ENCODE data around the gene PPM1A.

Gene PPM1A

GRCh38 chr14:60294411-60295069, 45.5 kb downstream of the PPM1A start:
- Histone ChIP-seq H3K36me3 (ENCODE audit: control insufficient read depth, insufficient read depth, low read length) (no peaks in the 10 kb centered on the region), H3K9me3 (ENCODE audit: control insufficient read depth, insufficient read depth, low read length) (no peaks in the 10 kb centered on the region), H3K27ac (ENCODE audit: low read length) (no peak overlapping the region), H3K27me3 (ENCODE audit: control insufficient read depth, insufficient read depth, low read length) (no peaks in the 10 kb centered on the region), H3K4me1 (ENCODE audit: control insufficient read depth, insufficient read depth, low read length) (no peaks in the 10 kb centered on the region), H3K4me3 (ENCODE audit: low read length) (no peak overlapping the region)
- WGBS (ENCODE audit: insufficient coverage, insufficient read length) = no CpG with 5 or more reads among the region's 3 CpGs
- no peak for DNase-seq (ENCODE audit: low read depth, low spot score)

- Histone ChIP-seq H3K4me3 (ENCODE audit: low read length) (no peak overlapping the region), H3K9me3 (ENCODE audit: control insufficient read depth, insufficient read depth, low read length) (no peaks in the 10 kb centered on the region), H3K27ac (ENCODE audit: low read length) (no peak overlapping the region), H3K27me3 (ENCODE audit: control insufficient read depth, insufficient read depth, low read length) (no peaks in the 10 kb centered on the region), H3K4me1 (ENCODE audit: control insufficient read depth, insufficient read depth, low read length) (no peaks in the 10 kb centered on the region; the same call in 1 of the 2 replicates), H3K36me3 (ENCODE audit: control insufficient read depth, insufficient read depth, low read length) (no peaks in the 10 kb centered on the region)
- no peak for DNase-seq (ENCODE audit: low read depth, low spot score)
Measured at GRCh38 chr14:60300019-60300418, 51.0 kb downstream of the PPM1A start.

- no CpG with 5 or more reads among the region's 5 CpGs for WGBS (ENCODE audit: insufficient coverage, insufficient read length)
- Histone ChIP-seq H3K9me3 (ENCODE audit: control insufficient read depth, insufficient read depth, low read length) (no peaks in the 10 kb centered on the region), H3K4me3 (ENCODE audit: low read length) (no peak overlapping the region), H3K27ac (ENCODE audit: low read length) (no peak overlapping the region), H3K27me3 (ENCODE audit: control insufficient read depth, insufficient read depth, low read length) (no peaks in the 10 kb centered on the region), H3K4me1 (ENCODE audit: control insufficient read depth, insufficient read depth, low read length) (no peaks in the 10 kb centered on the region; the same call in 1 of the 2 replicates), H3K36me3 (ENCODE audit: control insufficient read depth, insufficient read depth, low read length) (no peaks in the 10 kb centered on the region)
- DNase-seq (ENCODE audit: low read depth, low spot score) = no peak
Measured at GRCh38 chr14:60301685-60302084, 52.7 kb downstream of the PPM1A start.

DNA sequence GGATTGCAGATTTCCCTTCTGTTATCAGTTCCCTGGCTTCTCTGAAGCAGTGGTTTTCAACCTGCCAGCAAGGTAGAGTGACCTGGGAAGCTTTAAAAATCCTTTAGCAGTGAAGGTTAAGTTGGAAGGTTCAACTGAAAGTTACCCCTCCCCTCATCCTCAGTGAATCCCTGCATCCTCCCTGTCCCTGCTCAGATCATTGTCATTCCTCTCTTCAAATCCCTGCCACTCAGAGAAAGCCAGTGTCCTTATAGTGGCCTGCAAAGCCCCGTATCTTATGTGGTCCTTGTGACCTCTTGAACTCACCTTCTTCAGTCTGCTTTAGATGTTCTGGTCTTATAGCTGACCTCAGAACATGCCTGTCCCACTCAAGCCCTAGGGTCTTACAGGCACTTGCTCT, 53.6 kb downstream of the PPM1A start:
- no peaks in the 10 kb centered on the region; the same call in 1 of the 2 replicates for H3K4me1 ChIP-seq (ENCODE audit: control insufficient read depth, insufficient read depth, low read length)
- no peaks in the 10 kb centered on the region for H3K36me3 ChIP-seq (ENCODE audit: control insufficient read depth, insufficient read depth, low read length)
- H3K27me3 ChIP-seq (ENCODE audit: control insufficient read depth, insufficient read depth, low read length) = no peaks in the 10 kb centered on the region
- no peak overlapping the region for H3K4me3 ChIP-seq (ENCODE audit: low read length)
- no peak for DNase-seq (ENCODE audit: low read depth, low spot score)
- H3K27ac ChIP-seq (ENCODE audit: low read length) = no peak overlapping the region
- WGBS (ENCODE audit: insufficient coverage, insufficient read length) = no CpG with 5 or more reads among the region's 1 CpG
- H3K9me3 ChIP-seq (ENCODE audit: control insufficient read depth, insufficient read depth, low read length) = no peaks in the 10 kb centered on the region

GRCh38 chr14:60303745-60304144, 54.7 kb downstream of the PPM1A start:
- Histone ChIP-seq H3K27me3 (ENCODE audit: control insufficient read depth, insufficient read depth, low read length) (no peaks in the 10 kb centered on the region), H3K36me3 (ENCODE audit: control insufficient read depth, insufficient read depth, low read length) (no peaks in the 10 kb centered on the region), H3K4me3 (ENCODE audit: low read length) (no peak overlapping the region), H3K4me1 (ENCODE audit: control insufficient read depth, insufficient read depth, low read length) (no peaks in the 10 kb centered on the region; the same call in 1 of the 2 replicates), H3K9me3 (ENCODE audit: control insufficient read depth, insufficient read depth, low read length) (no peaks in the 10 kb centered on the region), H3K27ac (ENCODE audit: low read length) (no peak overlapping the region)
- DNase-seq (ENCODE audit: low read depth, low spot score) = no peak
- WGBS (ENCODE audit: insufficient coverage, insufficient read length) = no CpG with 5 or more reads among the region's 7 CpGs

DNA sequence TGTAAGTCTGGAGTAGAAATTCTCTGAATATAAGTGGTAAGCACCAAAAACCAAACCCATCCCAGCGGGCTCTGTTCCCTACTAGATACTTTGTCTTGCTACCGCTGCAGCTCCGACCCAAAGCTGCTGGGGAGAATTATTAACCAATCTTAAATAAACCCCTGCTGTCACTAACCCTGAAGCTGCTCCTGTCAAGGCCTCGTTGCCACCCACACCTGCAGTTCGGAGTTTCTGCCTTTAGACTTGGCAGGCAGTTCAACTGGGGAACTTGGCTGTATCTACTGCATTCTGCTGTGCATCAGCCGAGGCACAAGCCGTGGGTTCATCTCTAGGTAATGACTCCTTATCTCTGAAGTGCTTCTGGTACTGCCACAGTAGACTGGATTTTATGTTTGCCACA, 55.5 kb downstream of the PPM1A start:
- Histone ChIP-seq H3K27ac (ENCODE audit: low read length) (no peak overlapping the region), H3K4me3 (ENCODE audit: low read length) (no peak overlapping the region), H3K27me3 (ENCODE audit: control insufficient read depth, insufficient read depth, low read length) (no peaks in the 10 kb centered on the region), H3K9me3 (ENCODE audit: control insufficient read depth, insufficient read depth, low read length) (no peaks in the 10 kb centered on the region), H3K4me1 (ENCODE audit: control insufficient read depth, insufficient read depth, low read length) (no peaks in the 10 kb centered on the region; the same call in 1 of the 2 replicates), H3K36me3 (ENCODE audit: control insufficient read depth, insufficient read depth, low read length) (no peaks in the 10 kb centered on the region)
- WGBS (ENCODE audit: insufficient coverage, insufficient read length) = no CpG with 5 or more reads among the region's 7 CpGs
- DNase-seq (ENCODE audit: low read depth, low spot score) = no peak

DNA sequence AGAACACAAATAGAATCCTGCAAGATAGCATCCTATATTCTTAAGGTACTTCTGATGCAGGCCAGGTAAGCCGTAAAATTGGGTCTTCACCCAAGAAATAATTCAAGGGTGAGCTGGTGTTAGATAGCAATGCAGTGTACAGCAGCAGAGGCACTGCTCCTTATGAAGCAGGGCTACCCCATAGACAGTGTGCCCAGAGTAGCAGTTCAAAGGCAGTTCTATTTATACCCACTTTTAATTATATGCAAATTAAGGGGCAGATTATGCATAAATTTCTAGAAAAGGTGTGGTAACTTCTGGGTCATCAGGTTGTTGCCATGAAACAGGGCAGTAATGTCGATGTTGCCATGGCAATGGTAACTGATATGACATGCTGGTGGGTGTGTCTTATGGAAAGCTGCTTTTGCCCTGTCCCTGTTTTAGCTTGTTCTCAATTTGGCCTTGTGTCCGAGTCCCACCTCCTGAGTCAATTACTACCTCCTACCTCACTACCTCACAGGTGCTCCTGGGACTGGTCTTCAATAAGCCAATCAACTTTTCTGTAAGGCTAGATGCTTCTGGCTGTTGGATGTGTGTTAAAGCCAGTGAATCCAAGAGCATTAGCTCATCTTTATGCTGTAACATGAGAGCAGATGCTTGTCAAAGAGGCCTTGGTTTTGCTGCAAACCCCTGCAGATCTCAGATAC, 61.0 kb downstream of the PPM1A start:
- Histone ChIP-seq H3K4me1 (ENCODE audit: control insufficient read depth, insufficient read depth, low read length) (no peaks in the 10 kb centered on the region), H3K4me3 (ENCODE audit: low read length) (no peak overlapping the region), H3K27ac (ENCODE audit: low read length) (no peak overlapping the region), H3K36me3 (ENCODE audit: control insufficient read depth, insufficient read depth, low read length) (no peaks in the 10 kb centered on the region), H3K27me3 (ENCODE audit: control insufficient read depth, insufficient read depth, low read length) (no peaks in the 10 kb centered on the region), H3K9me3 (ENCODE audit: control insufficient read depth, insufficient read depth, low read length) (no peaks in the 10 kb centered on the region)
- no CpG with 5 or more reads among the region's 3 CpGs for WGBS (ENCODE audit: insufficient coverage, insufficient read length)
- no peak for DNase-seq (ENCODE audit: low read depth, low spot score)

DNA sequence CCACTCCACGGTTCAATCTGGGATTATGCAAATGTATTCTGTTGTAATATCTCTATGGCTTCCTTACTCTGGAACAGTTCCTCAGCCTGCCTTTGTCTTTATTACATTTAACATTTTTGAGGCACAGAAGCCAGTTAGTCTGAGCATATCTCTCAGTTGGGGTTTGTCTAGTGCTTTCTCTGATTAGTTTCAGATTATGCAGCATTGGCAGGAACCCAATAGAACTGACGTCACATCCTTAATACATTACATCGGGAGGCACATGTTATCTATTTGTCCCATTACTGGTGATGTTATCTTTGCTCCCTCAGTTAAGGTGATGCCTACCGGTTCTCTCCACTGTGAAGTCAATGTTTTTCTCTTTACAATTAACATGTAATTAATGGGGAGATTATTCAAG, 62.4 kb downstream of the PPM1A start:
- H3K9me3 ChIP-seq (ENCODE audit: control insufficient read depth, insufficient read depth, low read length) = no peaks in the 10 kb centered on the region
- WGBS (ENCODE audit: insufficient coverage, insufficient read length) = no CpG with 5 or more reads among the region's 4 CpGs

DNA sequence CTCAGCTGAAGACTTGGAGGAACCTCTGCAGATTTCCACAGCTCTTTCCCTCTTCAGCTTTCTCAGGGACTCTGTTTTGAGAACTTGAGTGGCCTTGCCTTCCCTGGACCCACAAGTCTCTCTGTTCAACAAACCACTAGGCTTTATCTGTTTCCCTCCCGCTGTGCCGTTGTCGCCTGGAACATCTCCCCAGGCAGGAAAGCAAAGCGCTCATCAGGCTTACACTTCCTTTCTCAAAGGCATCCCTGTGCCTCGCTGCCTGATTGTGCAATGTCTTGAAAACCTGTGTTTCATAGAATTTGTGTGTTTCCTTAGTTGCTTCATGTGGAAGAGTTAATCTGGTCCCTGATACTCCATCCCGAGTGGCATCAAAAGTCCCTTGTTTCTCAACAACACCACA, 64.1 kb downstream of the PPM1A start:
- DNase-seq (ENCODE audit: low read depth, low spot score) = no peak
- H3K4me1 ChIP-seq (ENCODE audit: control insufficient read depth, insufficient read depth, low read length) = peaks cover 9% of the 10 kb centered on the region
- no peaks in the 10 kb centered on the region for H3K36me3 ChIP-seq (ENCODE audit: control insufficient read depth, insufficient read depth, low read length)
- H3K4me3 ChIP-seq (ENCODE audit: low read length) = no peak overlapping the region
- H3K9me3 ChIP-seq (ENCODE audit: control insufficient read depth, insufficient read depth, low read length) = no peaks in the 10 kb centered on the region
- no peak overlapping the region for H3K27ac ChIP-seq (ENCODE audit: low read length)
- WGBS (ENCODE audit: insufficient coverage, insufficient read length) = no CpG with 5 or more reads among the region's 6 CpGs
- no peaks in the 10 kb centered on the region for H3K27me3 ChIP-seq (ENCODE audit: control insufficient read depth, insufficient read depth, low read length)

More for the DNA sequence above, 62.4 kb downstream of the PPM1A start:
- Histone ChIP-seq H3K27ac (ENCODE audit: low read length) (no peak overlapping the region), H3K4me1 (ENCODE audit: control insufficient read depth, insufficient read depth, low read length) (peaks cover 8% of the 10 kb centered on the region), H3K4me3 (ENCODE audit: low read length) (no peak overlapping the region), H3K36me3 (ENCODE audit: control insufficient read depth, insufficient read depth, low read length) (no peaks in the 10 kb centered on the region), H3K27me3 (ENCODE audit: control insufficient read depth, insufficient read depth, low read length) (no peaks in the 10 kb centered on the region)
- no peak for DNase-seq (ENCODE audit: low read depth, low spot score)

- no peak overlapping the region for H3K27ac ChIP-seq (ENCODE audit: low read length)
- no peak overlapping the region for H3K4me3 ChIP-seq (ENCODE audit: low read length)
- no CpG with 5 or more reads among the region's 8 CpGs for WGBS (ENCODE audit: insufficient coverage, insufficient read length)
- no peaks in the 10 kb centered on the region for H3K36me3 ChIP-seq (ENCODE audit: control insufficient read depth, insufficient read depth, low read length)
- H3K4me1 ChIP-seq (ENCODE audit: control insufficient read depth, insufficient read depth, low read length) = peaks cover 9% of the 10 kb centered on the region
- DNase-seq (ENCODE audit: low read depth, low spot score) = no peak
- H3K27me3 ChIP-seq (ENCODE audit: control insufficient read depth, insufficient read depth, low read length) = no peaks in the 10 kb centered on the region
- no peaks in the 10 kb centered on the region for H3K9me3 ChIP-seq (ENCODE audit: control insufficient read depth, insufficient read depth, low read length)
Measured at GRCh38 chr14:60315196-60315990, 66.4 kb downstream of the PPM1A start.
